GM12878 (cell line): ENCODE results near the gene TNFRSF6B. TPM values are rescaled to one million over a fixed set of nuclear protein-coding genes. Genes with fewer than 3 reads are reported as not detected.

ENCODE experiments used
- ATAC-seq: fragments of 200-7000 bp; cut with Tn5 transposase; 3 replicates; pipeline ENCODE4 v1.9.1; 2020; ENCODE audit warnings: mild to moderate bottlenecking, moderate library complexity
- BruUV-seq: library from RNA; stranded (reverse); fragments of 400-500 nt; replicated peaks from 2 replicates; lab custom pipeline; 2021; lab: Mats Ljungman, UMichigan
- CTCF ChIA-PET: fragments of 300-600 bp; sonication (Branson Sonifier 250); formaldehyde crosslinking; extraction: SDS; loops from one replicate; lab custom pipeline; 2021; ENCODE audit warnings: inconsistent platforms; lab: Yijun Ruan, JAX
- POLR2A ChIA-PET: fragments of 350-600 bp; formaldehyde crosslinking; extraction: SDS; loops from one replicate; lab custom pipeline; 2021; ENCODE audit warnings: inconsistent platforms; lab: Charles Lee
- RAD21 ChIA-PET: fragments of 300-600 bp; sonication (Branson Sonifier 250); formaldehyde crosslinking; loops from one replicate; lab custom pipeline; 2023; ENCODE audit warnings: antibody characterized with exemption; ENCODE audit not compliant: unreplicated experiment; lab: Charles Lee
- SMC1A ChIA-PET: fragments of 300-600 bp; sonication (Branson Sonifier 250); formaldehyde crosslinking; loops from one replicate; lab custom pipeline; 2023; ENCODE audit not compliant: unreplicated experiment, uncharacterized antibody; lab: Charles Lee
- DNase-seq: peaks from one replicate; pipeline ENCODE4 v3.0.0-alpha.2; 2011; ENCODE audit warnings: low read depth, low spot score
- FAIRE-seq: peaks from 3 replicates; lab custom pipeline; 2011; peaks lifted over from hg19 to GRCh38; lab: Jason Lieb, UNC
- H2AFZ ChIP-seq: 2 replicates; pipeline ENCODE4 v1.6.0; 2011; ENCODE audit warnings: low read depth, low read length, control low read depth; ENCODE audit not compliant: control insufficient read depth
- H3K27ac ChIP-seq: 2 replicates; pipeline ENCODE4 v1.5.1; 2011; ENCODE audit warnings: control low read depth; ENCODE audit not compliant: control insufficient read depth, insufficient read depth
- H3K27me3 ChIP-seq, 2 experiments: replicated peaks in 1 of 2; 2 replicates each; pipeline versions ENCODE4 v1.6.0 to v1.6.1; 2011; ENCODE audit warnings: low read length in 1 of 2; ENCODE audit not compliant: control insufficient read depth in 2 of 2, insufficient read depth in 2 of 2
- H3K36me3 ChIP-seq, 2 experiments: 2 replicates each; pipeline ENCODE4 v1.5.1; 2011; ENCODE audit warnings: low read length in 1 of 2; ENCODE audit not compliant: control insufficient read depth in 2 of 2, insufficient read depth in 2 of 2
- H3K4me1 ChIP-seq: 2 replicates; pipeline ENCODE4 v1.6.1; 2011; ENCODE audit warnings: mild to moderate bottlenecking, low read length, moderate library complexity, mixed read lengths; ENCODE audit not compliant: control insufficient read depth, insufficient read depth
- H3K4me2 ChIP-seq: 2 replicates; pipeline ENCODE4 v1.6.0; 2011; ENCODE audit warnings: control low read depth; ENCODE audit not compliant: control insufficient read depth, insufficient read depth
- H3K4me3 ChIP-seq: fragments of 200-600 bp; sonication (generic); 2 replicates; pipeline ENCODE4 v1.5.1; 2016
- H3K79me2 ChIP-seq: 2 replicates; pipeline ENCODE4 v1.6.0; 2011; ENCODE audit warnings: low read length; ENCODE audit not compliant: control insufficient read depth, insufficient read depth
- H3K9ac ChIP-seq: 2 replicates; pipeline ENCODE4 v1.8.0; 2011; ENCODE audit warnings: low read length, control low read depth, mixed read lengths; ENCODE audit not compliant: control insufficient read depth, insufficient read depth
- H3K9me3 ChIP-seq: replicated peaks from 3 replicates; pipeline ENCODE4 v1.5.1; 2011; ENCODE audit warnings: mild to moderate bottlenecking, low read length; ENCODE audit not compliant: control insufficient read depth, insufficient read depth
- H4K20me1 ChIP-seq: 2 replicates; pipeline ENCODE4 v1.6.0; 2011; ENCODE audit not compliant: control insufficient read depth, insufficient read depth
- BCL11A ChIP-seq: IDR thresholded peaks from 2 replicates; pipeline ENCODE4 v1.6.1; 2011; ENCODE audit warnings: low read depth, low read length
- CREM ChIP-seq: IDR thresholded peaks from 2 replicates; pipeline ENCODE4 v1.6.1; 2014; ENCODE audit warnings: antibody characterized with exemption, low read depth
- FOXK2 ChIP-seq: fragments of 450-650 bp; IDR thresholded peaks from 2 replicates; pipeline ENCODE4 v1.6.1; 2017; ENCODE audit warnings: mild to moderate bottlenecking, moderate library complexity
- POLR2AphosphoS5 ChIP-seq: IDR thresholded peaks from 2 replicates; pipeline ENCODE4 v1.6.1; 2011; ENCODE audit warnings: mild to moderate bottlenecking, low read length, inconsistent platforms
- WGBS: methylation state at CpG from one replicate; pipeline ENCODE4 v1.1.6; 2016; ENCODE audit warnings: low lambda C conversion rate; ENCODE audit not compliant: insufficient replicate concordance, insufficient coverage; ENCODE audit errors: missing lambda C conversion rate; 5-methylcytosine and 5-hydroxymethylcytosine counted together
- in situ Hi-C: fragments of 300-500 bp; cut with MboI; formaldehyde crosslinking; loops from 9 replicates; pipeline ENCODE4 v1.14.3; 2018; ENCODE audit warnings: mixed read lengths
- intact Hi-C: fragments of 100-400 bp; cut with micrococcal nuclease; formaldehyde crosslinking; loops from one replicate; pipeline ENCODE4 v1.14.2; 2022; ENCODE audit not compliant: unreplicated experiment
- polyA plus RNA-seq, 11 experiments: library from polyadenylated mRNA; depleted of rRNA in 4 of 11; unstranded in 6 of 11; stranded (reverse) in 5 of 11; fragments of >200 nt; fragmentation: Nextera tagmentation in 4 of 11; fragmentation: Illumina TruSeq in 1 of 11; extraction: Ambion mirVana in 4 of 11; extraction: Trizol in 1 of 11; gene quantifications; 1 replicate in 1 of 11; 2 replicates in 10 of 11; pipeline versions ENCODE4 v1.2.1 to v1.2.3, GENCODE V29; 2011 to 2016; ENCODE audit warnings: inconsistent platforms in 2 of 11, missing spikeins in 2 of 11, low read depth in 1 of 11
- total RNA-seq, 4 experiments: library from RNA; depleted of rRNA in 3 of 4; stranded (reverse); fragments of >200 nt in 3 of 4; fragmentation: Illumina TruSeq in 1 of 4; extraction: Trizol in 1 of 4; gene quantifications; 2 replicates each; pipeline versions ENCODE4 v1.2.1 to v1.2.3, GENCODE V29; 2013 to 2021
- TF ChIP-seq, protein P1 (sequence below): fragments of 450-650 bp; IDR thresholded peaks from 2 replicates; pipeline ENCODE4 v1.6.1; 2017; ENCODE audit warnings: mild to moderate bottlenecking, moderate library complexity

TNFRSF6B gene
- total and polyA plus RNA-seq, 10 of the 15 experiments (the other 5 are each of a cell fraction or from before 2014, with no cell fraction given), result 0.67 to 2.2 (median 1.8) TPM; not detected in 7

DNA sequence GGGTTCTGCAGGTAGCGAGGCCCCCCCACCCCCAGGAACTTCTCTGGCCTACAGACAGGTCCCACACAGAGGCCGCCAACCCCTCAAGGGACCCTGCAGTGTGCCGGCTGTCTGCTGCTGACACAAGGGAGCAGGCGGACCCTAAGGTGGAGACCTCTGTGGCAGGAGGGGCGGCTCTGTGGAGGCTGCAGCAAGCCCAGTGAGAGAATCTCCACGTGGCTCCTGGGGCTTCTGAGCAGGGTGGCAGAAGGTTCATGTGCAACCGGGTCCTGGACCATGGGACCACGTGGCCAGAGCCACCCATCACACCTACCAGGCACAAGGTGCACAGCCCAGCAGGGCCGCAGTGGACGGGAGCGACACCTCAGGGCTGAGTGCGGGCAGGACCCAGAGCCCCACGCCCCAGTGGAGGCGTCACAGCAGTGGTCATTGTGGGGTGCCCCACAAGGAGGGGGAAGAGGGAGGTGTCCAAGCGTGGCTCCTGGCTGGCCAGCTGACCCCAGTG lies 7.1 kb downstream of the TNFRSF6B start:
- ChIA-PET POLR2A (no interaction called here), SMC1A (no interaction called here), CTCF (no interaction called here), RAD21 (interaction anchor here (0.7 to 1.1 kb wide), 2 partner anchors 165 to 241 kb away, joined by 3 read pairs; no protein-coding TSS in a partner anchor)
- H4K20me1 ChIP-seq, result no peaks in the 10 kb centered on the region
- peaks cover 21% of the 10 kb centered on the region for H3K4me1 ChIP-seq
- TF ChIP-seq BCL11A (no peak), FOXK2 (no peak), POLR2AphosphoS5 (no peak), CREM (no peak)
- TF ChIP-seq, protein P1, sequence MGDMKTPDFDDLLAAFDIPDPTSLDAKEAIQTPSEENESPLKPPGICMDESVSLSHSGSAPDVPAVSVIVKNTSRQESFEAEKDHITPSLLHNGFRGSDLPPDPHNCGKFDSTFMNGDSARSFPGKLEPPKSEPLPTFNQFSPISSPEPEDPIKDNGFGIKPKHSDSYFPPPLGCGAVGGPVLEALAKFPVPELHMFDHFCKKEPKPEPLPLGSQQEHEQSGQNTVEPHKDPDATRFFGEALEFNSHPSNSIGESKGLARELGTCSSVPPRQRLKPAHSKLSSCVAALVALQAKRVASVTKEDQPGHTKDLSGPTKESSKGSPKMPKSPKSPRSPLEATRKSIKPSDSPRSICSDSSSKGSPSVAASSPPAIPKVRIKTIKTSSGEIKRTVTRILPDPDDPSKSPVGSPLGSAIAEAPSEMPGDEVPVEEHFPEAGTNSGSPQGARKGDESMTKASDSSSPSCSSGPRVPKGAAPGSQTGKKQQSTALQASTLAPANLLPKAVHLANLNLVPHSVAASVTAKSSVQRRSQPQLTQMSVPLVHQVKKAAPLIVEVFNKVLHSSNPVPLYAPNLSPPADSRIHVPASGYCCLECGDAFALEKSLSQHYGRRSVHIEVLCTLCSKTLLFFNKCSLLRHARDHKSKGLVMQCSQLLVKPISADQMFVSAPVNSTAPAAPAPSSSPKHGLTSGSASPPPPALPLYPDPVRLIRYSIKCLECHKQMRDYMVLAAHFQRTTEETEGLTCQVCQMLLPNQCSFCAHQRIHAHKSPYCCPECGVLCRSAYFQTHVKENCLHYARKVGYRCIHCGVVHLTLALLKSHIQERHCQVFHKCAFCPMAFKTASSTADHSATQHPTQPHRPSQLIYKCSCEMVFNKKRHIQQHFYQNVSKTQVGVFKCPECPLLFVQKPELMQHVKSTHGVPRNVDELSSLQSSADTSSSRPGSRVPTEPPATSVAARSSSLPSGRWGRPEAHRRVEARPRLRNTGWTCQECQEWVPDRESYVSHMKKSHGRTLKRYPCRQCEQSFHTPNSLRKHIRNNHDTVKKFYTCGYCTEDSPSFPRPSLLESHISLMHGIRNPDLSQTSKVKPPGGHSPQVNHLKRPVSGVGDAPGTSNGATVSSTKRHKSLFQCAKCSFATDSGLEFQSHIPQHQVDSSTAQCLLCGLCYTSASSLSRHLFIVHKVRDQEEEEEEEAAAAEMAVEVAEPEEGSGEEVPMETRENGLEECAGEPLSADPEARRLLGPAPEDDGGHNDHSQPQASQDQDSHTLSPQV, result no peak
- FAIRE-seq (no peak), DNase-seq (no peak), ATAC-seq (no peak)
- H3K27ac ChIP-seq, result no peak overlapping the region
- in situ Hi-C loops, result no loop called here
- peaks cover 5 to 7% of the 10 kb centered on the region in 2 experiments; a peak in 3 of 4 replicates for H3K36me3 ChIP-seq
- no peak overlapping the region for H2AFZ ChIP-seq
- 84% methylated on average over 15 of the region's 15 CpGs for WGBS
- H3K9me3 ChIP-seq, result no peaks in the 10 kb centered on the region
- H3K4me3 ChIP-seq, result no peak overlapping the region
- no TSS peak for BruUV-seq
- no peak overlapping the region for H3K4me2 ChIP-seq
- intact Hi-C loops, result no loop called here
- peaks cover 26% of the 10 kb centered on the region for H3K79me2 ChIP-seq
- no peaks in the 10 kb centered on the region for H3K27me3 ChIP-seq
- no peak overlapping the region for H3K9ac ChIP-seq
